ENCODE measurements around the gene SHANK1.

Gene SHANK1

DNA sequence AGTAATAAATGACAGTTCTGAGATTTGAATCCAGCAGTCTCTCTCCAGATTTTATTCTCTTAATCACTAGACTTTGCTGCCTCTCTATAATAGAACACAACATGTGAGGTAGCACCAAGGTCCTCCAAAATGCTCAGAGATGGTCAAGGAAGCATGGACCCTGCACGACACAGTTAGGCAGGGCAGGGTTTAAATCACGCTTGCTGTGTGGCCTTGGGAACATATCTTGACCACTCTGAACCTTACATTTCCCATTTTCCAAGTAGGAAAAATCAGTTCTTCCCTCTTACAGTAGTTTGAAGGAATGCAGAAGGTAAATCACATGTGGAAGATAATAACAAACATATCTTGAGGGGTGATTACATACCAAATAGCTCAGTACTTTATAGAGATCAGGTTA, 86.2 kb downstream of the SHANK1 start:
- DNase-seq (ENCODE audit: low read depth, low spot score) = no peak
- TF ChIP-seq, protein P1, sequence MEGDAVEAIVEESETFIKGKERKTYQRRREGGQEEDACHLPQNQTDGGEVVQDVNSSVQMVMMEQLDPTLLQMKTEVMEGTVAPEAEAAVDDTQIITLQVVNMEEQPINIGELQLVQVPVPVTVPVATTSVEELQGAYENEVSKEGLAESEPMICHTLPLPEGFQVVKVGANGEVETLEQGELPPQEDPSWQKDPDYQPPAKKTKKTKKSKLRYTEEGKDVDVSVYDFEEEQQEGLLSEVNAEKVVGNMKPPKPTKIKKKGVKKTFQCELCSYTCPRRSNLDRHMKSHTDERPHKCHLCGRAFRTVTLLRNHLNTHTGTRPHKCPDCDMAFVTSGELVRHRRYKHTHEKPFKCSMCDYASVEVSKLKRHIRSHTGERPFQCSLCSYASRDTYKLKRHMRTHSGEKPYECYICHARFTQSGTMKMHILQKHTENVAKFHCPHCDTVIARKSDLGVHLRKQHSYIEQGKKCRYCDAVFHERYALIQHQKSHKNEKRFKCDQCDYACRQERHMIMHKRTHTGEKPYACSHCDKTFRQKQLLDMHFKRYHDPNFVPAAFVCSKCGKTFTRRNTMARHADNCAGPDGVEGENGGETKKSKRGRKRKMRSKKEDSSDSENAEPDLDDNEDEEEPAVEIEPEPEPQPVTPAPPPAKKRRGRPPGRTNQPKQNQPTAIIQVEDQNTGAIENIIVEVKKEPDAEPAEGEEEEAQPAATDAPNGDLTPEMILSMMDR (IDR thresholded peaks at IDR 0.05; ENCODE audit: low read depth, low read length) = no peak
- in situ Hi-C loops (cut with HindIII; ENCODE audit: low sequenced_read_pairs) = no loop called here
- no peak overlapping the region for H3K4me3 ChIP-seq (ENCODE audit: low read depth, low read length)

DNA sequence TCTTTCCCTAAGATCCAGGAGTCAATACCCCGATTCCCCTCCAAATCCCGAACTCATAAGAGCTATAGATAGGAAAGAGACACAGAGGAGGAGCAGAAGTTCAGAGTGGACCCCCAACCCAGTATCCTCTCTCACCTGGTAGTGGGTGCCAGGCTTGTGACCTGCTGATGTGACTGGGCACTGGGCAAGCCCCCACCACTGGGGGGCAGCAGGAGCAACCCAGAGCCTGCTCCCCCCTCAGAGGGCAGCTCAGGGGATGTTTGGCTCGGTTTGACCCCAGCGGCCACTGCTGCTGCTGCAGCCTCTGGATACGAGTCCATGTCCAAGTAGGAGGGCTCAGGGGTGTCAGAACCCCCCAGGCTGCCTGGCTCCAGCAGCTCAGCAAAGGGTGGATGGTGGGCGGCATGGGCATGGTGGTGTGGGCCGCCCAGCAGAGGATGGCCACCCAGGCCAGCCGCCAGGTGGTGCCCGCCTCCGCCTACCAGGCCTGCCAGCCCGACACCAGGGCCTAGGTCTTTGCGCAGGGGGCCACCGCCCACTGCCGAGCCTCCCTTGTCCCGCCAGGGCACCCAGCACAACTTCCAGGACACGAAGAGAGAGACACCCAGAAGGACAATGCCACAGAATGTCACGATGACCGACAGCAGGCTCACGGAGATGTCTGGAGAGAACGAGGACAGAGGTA, 87.3 kb downstream of the SHANK1 start:
- H3K4me3 ChIP-seq (ENCODE audit: low read depth, low read length) = no peak overlapping the region
- in situ Hi-C loops (cut with HindIII; ENCODE audit: low sequenced_read_pairs) = no loop called here
- TF ChIP-seq, protein P1 (IDR thresholded peaks at IDR 0.05; ENCODE audit: low read depth, low read length) = no peak
- no peak for DNase-seq (ENCODE audit: low read depth, low spot score)

DNA sequence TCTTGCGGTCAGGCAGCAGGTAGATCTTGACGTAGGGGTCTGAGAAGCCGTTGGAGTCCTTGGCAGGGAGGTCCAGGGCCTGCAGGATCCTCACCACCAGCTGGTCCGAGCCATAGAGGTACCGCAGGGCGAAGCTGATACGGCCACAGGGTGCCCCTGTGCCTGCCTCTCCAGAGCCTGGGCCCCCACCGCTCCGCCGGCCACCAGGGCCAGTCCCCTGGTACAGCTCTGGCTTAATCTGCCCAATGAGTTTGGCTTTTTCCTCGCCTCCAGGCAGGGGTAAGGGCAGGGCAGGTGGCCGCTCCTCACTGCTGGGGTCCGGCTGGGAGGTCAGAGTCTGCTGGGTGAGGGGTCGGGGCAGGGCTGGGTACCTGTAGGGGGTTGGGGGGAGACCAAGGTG, 89.8 kb downstream of the SHANK1 start:
- no peak for DNase-seq (ENCODE audit: low read depth, low spot score)
- no peak overlapping the region for H3K4me3 ChIP-seq (ENCODE audit: low read depth, low read length)
- in situ Hi-C loops (cut with HindIII; ENCODE audit: low sequenced_read_pairs) = no loop called here
- TF ChIP-seq, protein P1 (IDR thresholded peaks at IDR 0.05; ENCODE audit: low read depth, low read length) = no peak

GRCh38 chr19:50629194-50629593, 90.4 kb downstream of the SHANK1 start:
- DNase-seq (ENCODE audit: low read depth, low spot score) = no peak
- no peak overlapping the region for H3K4me3 ChIP-seq (ENCODE audit: low read depth, low read length)
- in situ Hi-C loops (cut with HindIII; ENCODE audit: low sequenced_read_pairs) = no loop called here
- TF ChIP-seq, protein P1 (IDR thresholded peaks at IDR 0.05; ENCODE audit: low read depth, low read length) = no peak

DNA sequence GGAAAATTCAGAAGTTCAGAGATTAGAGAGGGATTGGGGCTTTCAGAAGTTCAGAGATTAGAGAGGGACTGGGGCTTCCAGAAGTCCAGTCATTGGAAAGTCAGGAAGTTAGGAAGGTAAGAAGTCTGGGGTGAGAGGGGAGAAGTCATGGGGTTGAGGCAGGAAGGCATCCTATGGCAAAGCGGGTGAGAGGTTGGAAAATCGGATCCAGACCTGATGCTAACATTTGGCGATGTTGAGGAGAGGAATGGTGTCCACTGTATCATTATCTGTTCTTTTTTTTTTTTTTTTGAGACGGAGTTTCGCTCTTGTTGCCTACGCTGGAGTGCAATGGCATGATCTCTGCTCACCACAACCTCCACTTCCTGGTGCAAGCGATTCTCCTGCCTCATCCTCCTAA, 91.1 kb downstream of the SHANK1 start:
- DNase-seq (ENCODE audit: low read depth, low spot score) = no peak
- H3K4me3 ChIP-seq (ENCODE audit: low read depth, low read length) = no peak overlapping the region
- in situ Hi-C loops (cut with HindIII; ENCODE audit: low sequenced_read_pairs) = no loop called here
- TF ChIP-seq, protein P1 (IDR thresholded peaks at IDR 0.05; ENCODE audit: low read depth, low read length) = no peak

GRCh38 chr19:50628146-50628545, 91.5 kb downstream of the SHANK1 start:
- no peak overlapping the region for H3K4me3 ChIP-seq (ENCODE audit: low read depth, low read length)
- in situ Hi-C loops (cut with HindIII; ENCODE audit: low sequenced_read_pairs) = no loop called here
- no peak for DNase-seq (ENCODE audit: low read depth, low spot score)
- TF ChIP-seq, protein P1 (IDR thresholded peaks at IDR 0.05; ENCODE audit: low read depth, low read length) = no peak
